ENCODE results near the gene STX8.

Gene STX8

GRCh38 chr17:9308069-9308468 lies 267.6 kb downstream of the STX8 start:
- Mint-ChIP-seq H3K4me3 (no peak overlapping the region), H3K4me1 (no peaks in the 10 kb centered on the region), H3K27me3 (no peaks in the 10 kb centered on the region), H3K27ac (peak overlapping the region in 1 of 2 donors; percentile 42), H3K9me3 (no peaks in the 10 kb centered on the region)
- DNase-seq = no peak
- no peak for ATAC-seq

GRCh38 chr17:9307313-9307998 lies 268.2 kb downstream of the STX8 start:
- peak overlapping the region; percentile 42 for H3K27ac Mint-ChIP-seq
- no peaks in the 10 kb centered on the region for H3K27me3 Mint-ChIP-seq
- no peak for ATAC-seq
- H3K9me3 Mint-ChIP-seq = no peaks in the 10 kb centered on the region
- no peak overlapping the region for H3K4me3 Mint-ChIP-seq
- no peaks in the 10 kb centered on the region for H3K4me1 Mint-ChIP-seq
- no peak for DNase-seq

GRCh38 chr17:9306086-9306485 lies 269.5 kb downstream of the STX8 start:
- DNase-seq = no peak

GRCh38 chr17:9299695-9300094 lies 275.9 kb downstream of the STX8 start:
- no peak overlapping the region for H3K27ac Mint-ChIP-seq
- H3K4me1 Mint-ChIP-seq = no peaks in the 10 kb centered on the region
- DNase-seq = no peak
- no peak for ATAC-seq
- no peaks in the 10 kb centered on the region for H3K9me3 Mint-ChIP-seq
- H3K4me3 Mint-ChIP-seq = no peak overlapping the region
- H3K27me3 Mint-ChIP-seq = no peaks in the 10 kb centered on the region

More at GRCh38 chr17:9306086-9306485, 269.5 kb downstream of the STX8 start:
- no peak overlapping the region for H3K27ac Mint-ChIP-seq
- no peaks in the 10 kb centered on the region for H3K4me1 Mint-ChIP-seq
- peak; percentile 45 for ATAC-seq
- no peaks in the 10 kb centered on the region for H3K27me3 Mint-ChIP-seq
- H3K4me3 Mint-ChIP-seq = no peak overlapping the region
- no peaks in the 10 kb centered on the region for H3K9me3 Mint-ChIP-seq

DNA sequence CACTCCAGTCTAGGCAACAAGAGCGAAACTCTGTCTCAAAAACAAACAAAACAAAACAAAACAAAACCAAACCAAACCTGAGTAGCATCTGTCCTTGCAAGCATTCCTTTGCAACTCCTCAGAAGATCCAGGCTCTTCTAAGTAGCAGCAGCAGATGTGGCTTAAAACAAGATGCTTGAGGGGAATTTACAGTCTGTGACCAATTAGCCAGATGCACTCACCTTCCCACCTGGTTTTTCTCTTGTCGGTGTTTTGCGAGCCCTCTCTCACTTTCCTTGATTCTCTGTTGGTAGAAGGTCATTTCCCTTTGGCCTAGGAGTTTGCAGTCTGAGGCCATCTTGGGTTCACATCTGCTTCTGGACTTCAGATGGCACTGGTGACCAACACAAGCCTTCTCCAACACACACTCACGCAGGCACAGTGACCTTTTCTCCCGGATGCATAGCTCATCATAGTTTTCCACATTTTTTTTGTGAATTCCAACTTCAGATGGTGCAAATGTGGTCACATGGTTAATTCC lies 276.8 kb downstream of the STX8 start:
- DNase-seq = no peak
- H3K4me1 Mint-ChIP-seq = no peaks in the 10 kb centered on the region
- no peaks in the 10 kb centered on the region for H3K9me3 Mint-ChIP-seq
- ATAC-seq = no peak
- H3K4me3 Mint-ChIP-seq = no peak overlapping the region
- H3K27ac Mint-ChIP-seq = no peak overlapping the region
- no peaks in the 10 kb centered on the region for H3K27me3 Mint-ChIP-seq

DNA sequence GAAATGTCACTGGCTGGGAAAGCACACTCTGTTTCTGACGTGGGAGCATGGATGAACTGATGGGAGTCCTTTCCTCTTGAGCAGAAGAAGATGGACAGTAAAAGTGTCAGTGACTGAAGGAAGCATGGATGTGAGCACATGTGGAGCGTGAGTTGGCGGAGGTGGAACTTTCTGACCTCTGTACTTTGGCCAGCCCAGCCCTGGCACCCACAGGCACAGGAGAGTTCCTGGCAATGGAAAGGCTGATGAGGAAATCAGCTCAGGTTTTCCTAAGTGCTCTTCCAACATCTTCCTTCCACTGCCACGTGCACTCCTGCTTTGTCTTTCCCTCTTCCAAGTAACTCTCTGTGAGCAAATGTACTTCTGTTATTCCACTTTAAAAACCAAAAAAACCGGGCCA lies 277.5 kb downstream of the STX8 start:
- H3K4me1 Mint-ChIP-seq = no peaks in the 10 kb centered on the region
- no peaks in the 10 kb centered on the region for H3K27me3 Mint-ChIP-seq
- H3K9me3 Mint-ChIP-seq = no peaks in the 10 kb centered on the region
- DNase-seq (no peak), ATAC-seq (no peak)
- H3K27ac Mint-ChIP-seq = peak overlapping the region in 1 of 2 donors; percentile 57
- H3K4me3 Mint-ChIP-seq = no peak overlapping the region

DNA sequence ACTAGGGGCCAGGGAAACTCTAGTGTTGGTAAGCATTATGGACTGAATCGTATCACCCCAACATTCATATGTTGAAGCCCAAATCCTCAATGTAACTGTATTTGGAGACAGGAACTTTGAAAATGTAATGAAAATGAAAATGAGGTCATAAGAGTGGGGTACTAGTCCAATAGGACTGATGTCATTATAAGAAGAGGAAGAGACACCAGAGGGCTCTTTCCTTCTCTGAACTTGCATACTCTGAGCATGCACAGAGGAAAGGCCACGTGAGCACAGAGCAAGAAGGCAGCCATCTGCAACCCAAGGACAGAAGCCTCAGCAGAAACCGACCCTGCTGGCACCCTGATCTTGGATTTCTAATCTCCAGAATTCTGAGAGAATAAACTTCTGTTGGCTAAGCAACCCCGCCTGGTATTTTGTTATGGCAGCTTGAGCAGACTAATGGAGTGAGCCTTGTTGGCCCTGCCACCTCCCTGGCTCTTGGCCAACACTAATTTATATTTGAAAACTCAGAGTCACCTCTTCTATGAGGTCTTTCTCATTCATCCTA lies 280.9 kb downstream of the STX8 start:
- no peak overlapping the region for H3K4me3 Mint-ChIP-seq
- H3K27me3 Mint-ChIP-seq = no peaks in the 10 kb centered on the region
- DNase-seq (no peak), ATAC-seq (no peak)
- H3K4me1 Mint-ChIP-seq = peaks cover 26% of the 10 kb centered on the region
- H3K27ac Mint-ChIP-seq = no peak overlapping the region
- no peaks in the 10 kb centered on the region for H3K9me3 Mint-ChIP-seq

DNA sequence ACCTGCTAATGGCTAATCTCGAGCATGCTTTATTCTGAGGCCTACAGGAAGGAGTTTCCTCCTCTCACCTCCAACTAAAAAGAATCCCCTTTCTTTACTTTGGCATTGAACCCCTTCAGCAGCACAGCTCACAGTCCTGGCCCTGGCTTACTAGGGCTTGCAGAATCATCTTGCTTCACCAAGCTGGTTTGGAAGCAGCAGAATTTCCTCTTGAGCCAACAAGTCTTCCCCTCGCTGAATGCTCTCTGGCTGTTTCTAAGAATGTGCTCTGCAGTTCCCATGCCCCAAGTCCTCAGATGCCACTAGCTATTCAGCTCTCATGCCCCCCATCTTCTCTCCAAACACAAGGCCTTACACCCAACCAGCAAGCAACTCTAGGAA lies 283.1 kb downstream of the STX8 start:
- Mint-ChIP-seq H3K4me1 (peaks cover 41% of the 10 kb centered on the region), H3K9me3 (no peaks in the 10 kb centered on the region), H3K4me3 (no peak overlapping the region), H3K27me3 (no peaks in the 10 kb centered on the region), H3K27ac (no peak overlapping the region)
- no peak for DNase-seq
- no peak for ATAC-seq

GRCh38 chr17:9291912-9292560 lies 283.6 kb downstream of the STX8 start:
- Mint-ChIP-seq H3K9me3 (no peaks in the 10 kb centered on the region), H3K27me3 (no peaks in the 10 kb centered on the region), H3K27ac (peak overlapping the region in 1 of 2 donors; percentile 68), H3K4me3 (no peak overlapping the region), H3K4me1 (peaks cover 41% of the 10 kb centered on the region)
- ATAC-seq (peak; percentile 47), DNase-seq (peak; percentile 15 to 45)

GRCh38 chr17:9290226-9290613 lies 285.4 kb downstream of the STX8 start:
- peak overlapping the region in 1 of 2 donors; percentile 83 for H3K27ac Mint-ChIP-seq
- no peak for ATAC-seq
- H3K27me3 Mint-ChIP-seq = no peaks in the 10 kb centered on the region
- H3K4me1 Mint-ChIP-seq = peaks cover 52% of the 10 kb centered on the region
- no peaks in the 10 kb centered on the region for H3K9me3 Mint-ChIP-seq
- DNase-seq = no peak
- peak overlapping the region; percentile 62 to 72 for H3K4me3 Mint-ChIP-seq

GRCh38 chr17:9287306-9287705 lies 288.3 kb downstream of the STX8 start:
- ATAC-seq = no peak
- no peak overlapping the region for H3K27ac Mint-ChIP-seq

DNA sequence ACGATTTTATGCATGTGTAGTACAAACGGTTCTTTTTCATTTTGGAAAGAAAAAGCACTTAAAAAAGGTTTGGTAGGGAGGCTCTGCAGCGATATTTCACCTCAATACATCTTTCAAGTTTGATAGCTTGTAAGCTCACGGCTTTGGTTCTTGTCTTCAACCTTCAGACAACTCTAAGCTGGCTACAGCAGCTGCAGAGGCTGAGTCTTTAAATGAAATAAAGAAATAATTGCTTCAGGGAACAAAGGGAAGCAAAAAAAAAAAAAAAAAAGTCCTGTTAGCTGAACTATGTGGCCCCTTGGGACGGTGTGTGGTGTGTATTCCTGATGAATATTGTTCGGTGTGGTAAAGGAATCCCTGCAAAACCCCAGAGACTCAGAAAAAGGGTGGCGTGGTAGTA lies 289.2 kb downstream of the STX8 start:
- H3K9me3 Mint-ChIP-seq = no peaks in the 10 kb centered on the region
- H3K27me3 Mint-ChIP-seq = no peaks in the 10 kb centered on the region
- peaks cover 39% of the 10 kb centered on the region for H3K4me1 Mint-ChIP-seq
- H3K27ac Mint-ChIP-seq = no peak overlapping the region
- no peak overlapping the region for H3K4me3 Mint-ChIP-seq
- DNase-seq = no peak
- ATAC-seq = no peak

More at GRCh38 chr17:9287306-9287705, 288.3 kb downstream of the STX8 start:
- H3K27me3 Mint-ChIP-seq = no peaks in the 10 kb centered on the region
- H3K4me1 Mint-ChIP-seq = peaks cover 46% of the 10 kb centered on the region
- no peak overlapping the region for H3K4me3 Mint-ChIP-seq
- no peak for DNase-seq
- no peaks in the 10 kb centered on the region for H3K9me3 Mint-ChIP-seq

GRCh38 chr17:9285602-9286427 lies 289.8 kb downstream of the STX8 start:
- no peak overlapping the region for H3K4me3 Mint-ChIP-seq
- ATAC-seq (no peak), DNase-seq (no peak)
- no peaks in the 10 kb centered on the region for H3K27me3 Mint-ChIP-seq
- peaks cover 36% of the 10 kb centered on the region for H3K4me1 Mint-ChIP-seq
- no peaks in the 10 kb centered on the region for H3K9me3 Mint-ChIP-seq
- H3K27ac Mint-ChIP-seq = no peak overlapping the region

DNA sequence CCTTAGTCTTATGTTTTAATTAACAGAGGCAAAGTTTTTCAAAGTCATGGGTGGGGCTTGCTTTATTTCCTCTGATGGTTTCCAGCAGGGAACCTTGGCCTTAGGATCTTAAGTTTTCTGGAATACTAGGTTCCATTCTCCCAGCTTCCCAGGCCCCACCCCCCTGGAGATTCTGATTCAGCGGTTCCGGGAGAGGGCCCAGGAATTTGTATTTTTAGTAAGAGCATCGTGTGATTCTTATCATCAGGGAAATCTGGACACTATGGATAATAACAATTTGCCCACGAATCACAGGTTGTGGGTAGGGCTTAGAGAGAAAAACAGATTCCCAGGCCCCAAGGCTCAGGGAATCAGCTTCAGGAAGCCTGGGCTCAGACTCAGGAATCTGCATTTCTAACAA lies 290.7 kb downstream of the STX8 start:
- DNase-seq (no peak), ATAC-seq (no peak)
- no peak overlapping the region for H3K4me3 Mint-ChIP-seq
- H3K27me3 Mint-ChIP-seq = no peaks in the 10 kb centered on the region
- H3K9me3 Mint-ChIP-seq = no peaks in the 10 kb centered on the region
- no peak overlapping the region for H3K27ac Mint-ChIP-seq
- H3K4me1 Mint-ChIP-seq = peaks cover 27% of the 10 kb centered on the region

DNA sequence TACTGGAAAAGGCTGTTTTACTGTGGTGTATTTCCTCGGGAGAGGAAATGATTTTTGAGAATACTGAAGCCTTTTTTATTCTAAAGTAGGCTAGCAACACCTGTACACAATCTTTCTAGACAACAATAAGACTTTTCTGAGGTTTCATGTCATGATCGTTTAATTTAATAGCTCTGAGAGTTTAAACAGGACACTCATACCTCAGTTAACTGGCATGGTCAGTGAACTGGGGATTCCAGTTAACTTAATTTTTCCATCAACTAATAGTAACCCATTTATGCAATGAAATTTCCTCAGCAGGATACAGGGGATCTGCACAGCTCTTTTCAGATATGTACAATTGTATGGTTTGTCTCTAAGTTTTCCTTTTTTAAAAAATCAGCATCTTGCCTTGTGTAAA lies 291.7 kb downstream of the STX8 start:
- H3K27ac Mint-ChIP-seq = no peak overlapping the region
- H3K9me3 Mint-ChIP-seq = no peaks in the 10 kb centered on the region
- no peak overlapping the region for H3K4me3 Mint-ChIP-seq
- DNase-seq (no peak), ATAC-seq (no peak)
- H3K4me1 Mint-ChIP-seq = peaks cover 17% of the 10 kb centered on the region
- no peaks in the 10 kb centered on the region for H3K27me3 Mint-ChIP-seq
